ENCODE results near the gene FCHO1.
A peak's percentile ranks its signal among the peaks of the same experiment; 100 is the strongest.

FCHO1 gene, protein sequence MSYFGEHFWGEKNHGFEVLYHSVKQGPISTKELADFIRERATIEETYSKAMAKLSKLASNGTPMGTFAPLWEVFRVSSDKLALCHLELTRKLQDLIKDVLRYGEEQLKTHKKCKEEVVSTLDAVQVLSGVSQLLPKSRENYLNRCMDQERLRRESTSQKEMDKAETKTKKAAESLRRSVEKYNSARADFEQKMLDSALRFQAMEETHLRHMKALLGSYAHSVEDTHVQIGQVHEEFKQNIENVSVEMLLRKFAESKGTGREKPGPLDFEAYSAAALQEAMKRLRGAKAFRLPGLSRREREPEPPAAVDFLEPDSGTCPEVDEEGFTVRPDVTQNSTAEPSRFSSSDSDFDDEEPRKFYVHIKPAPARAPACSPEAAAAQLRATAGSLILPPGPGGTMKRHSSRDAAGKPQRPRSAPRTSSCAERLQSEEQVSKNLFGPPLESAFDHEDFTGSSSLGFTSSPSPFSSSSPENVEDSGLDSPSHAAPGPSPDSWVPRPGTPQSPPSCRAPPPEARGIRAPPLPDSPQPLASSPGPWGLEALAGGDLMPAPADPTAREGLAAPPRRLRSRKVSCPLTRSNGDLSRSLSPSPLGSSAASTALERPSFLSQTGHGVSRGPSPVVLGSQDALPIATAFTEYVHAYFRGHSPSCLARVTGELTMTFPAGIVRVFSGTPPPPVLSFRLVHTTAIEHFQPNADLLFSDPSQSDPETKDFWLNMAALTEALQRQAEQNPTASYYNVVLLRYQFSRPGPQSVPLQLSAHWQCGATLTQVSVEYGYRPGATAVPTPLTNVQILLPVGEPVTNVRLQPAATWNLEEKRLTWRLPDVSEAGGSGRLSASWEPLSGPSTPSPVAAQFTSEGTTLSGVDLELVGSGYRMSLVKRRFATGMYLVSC

DNA sequence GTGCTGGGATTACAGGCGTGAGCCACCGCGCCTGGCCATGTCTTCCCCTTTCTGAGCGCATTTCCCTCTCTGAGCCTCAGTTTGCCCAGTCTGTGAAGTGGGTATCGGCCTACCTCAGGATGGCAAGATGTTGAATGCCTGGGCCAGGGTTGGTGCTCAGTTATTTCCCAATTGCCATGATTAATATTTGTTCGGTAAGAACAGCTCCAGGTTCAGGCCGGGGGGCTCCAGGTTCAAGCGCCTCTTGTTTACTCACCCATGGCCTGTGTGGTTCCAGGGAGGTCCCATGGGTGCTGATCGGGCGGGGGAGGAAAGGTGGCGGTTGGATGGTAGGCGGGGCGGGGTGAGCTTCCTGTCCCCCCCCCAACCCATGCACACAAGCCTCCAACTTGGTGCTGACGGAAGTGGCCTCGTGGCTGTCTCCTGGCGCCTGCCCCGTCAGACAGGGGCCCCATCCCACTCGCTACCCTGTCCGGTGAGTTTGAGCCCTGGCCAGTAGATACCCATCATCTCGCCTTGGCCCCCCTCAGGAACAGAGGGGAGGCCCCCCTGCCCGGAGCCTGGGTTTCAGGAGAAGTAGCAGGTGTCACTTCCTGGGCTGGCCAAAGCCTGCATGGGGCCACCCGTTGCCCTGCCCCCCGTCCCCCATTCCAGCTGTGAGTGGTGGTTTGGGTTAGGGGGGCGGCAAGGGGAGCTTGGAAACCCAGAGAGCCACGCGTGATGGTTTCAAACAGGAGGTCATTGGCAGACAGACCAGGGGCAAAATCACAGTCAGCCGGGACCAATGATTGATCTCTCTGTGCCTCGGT, at the start of gene FCHO1:
Gene FCHO1, plus strand, starts transcription at position 375 of the 809 bp plus-strand sequence. CDS start 3,688 bp downstream, outside the sequence.
- peak; percentile 86 for DNase-seq (ENCODE audit: low spot score)

DNA sequence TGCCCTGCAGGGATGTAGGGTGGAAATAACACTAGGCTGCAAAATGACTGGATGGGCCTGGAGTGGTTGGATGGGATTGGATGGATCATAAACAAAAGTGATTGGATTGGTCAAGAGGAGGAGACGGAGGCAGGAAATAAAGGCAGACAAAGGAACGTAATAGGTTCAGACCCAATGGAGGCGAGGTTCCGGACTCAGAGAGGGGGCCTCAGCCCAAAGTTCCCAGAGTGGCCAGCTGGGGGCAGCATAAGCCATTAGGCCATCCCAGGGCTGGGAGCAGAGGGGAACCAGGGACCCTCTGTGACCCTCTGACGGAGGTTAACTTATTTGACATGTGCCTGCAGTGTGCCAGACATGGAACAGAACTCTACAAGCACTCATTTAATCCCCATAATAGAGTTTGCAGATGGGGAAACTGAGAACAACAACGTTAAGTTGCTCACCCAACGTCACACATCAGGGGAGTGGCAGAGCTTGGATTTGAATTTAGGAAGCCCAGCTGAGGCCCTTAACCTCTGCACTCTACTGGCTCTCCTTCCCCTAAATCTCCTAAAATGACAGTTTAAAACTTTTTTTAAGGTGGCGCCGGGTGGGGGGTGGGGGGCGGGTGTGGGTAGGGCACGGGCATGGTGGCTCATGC, 47.3 kb upstream of the FCHO1 start:
- DNase-seq (ENCODE audit: low spot score) = peak; percentile 71

DNA sequence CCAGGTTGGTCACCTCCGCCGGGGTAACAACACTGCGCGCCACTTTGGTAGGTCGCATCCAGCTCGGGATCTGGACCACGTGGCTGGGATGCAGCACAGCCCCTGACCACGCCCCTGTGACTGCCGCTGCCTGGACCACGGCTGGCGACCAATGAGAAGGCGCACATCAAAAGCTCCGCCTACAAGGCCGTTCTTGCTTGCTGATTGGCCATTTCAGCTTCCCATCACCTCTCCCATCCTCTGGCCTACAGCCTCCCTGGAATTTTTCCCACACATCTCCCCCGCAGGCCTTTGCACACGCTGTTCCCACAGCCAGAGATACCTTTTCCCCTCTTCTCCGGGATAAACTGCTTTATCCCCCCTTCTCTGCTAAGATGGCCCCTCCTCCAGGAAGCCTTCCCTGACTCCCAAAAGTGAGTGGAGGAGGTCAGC, 44.5 kb upstream of the FCHO1 start:
- DNase-seq (ENCODE audit: low spot score) = no peak

DNA sequence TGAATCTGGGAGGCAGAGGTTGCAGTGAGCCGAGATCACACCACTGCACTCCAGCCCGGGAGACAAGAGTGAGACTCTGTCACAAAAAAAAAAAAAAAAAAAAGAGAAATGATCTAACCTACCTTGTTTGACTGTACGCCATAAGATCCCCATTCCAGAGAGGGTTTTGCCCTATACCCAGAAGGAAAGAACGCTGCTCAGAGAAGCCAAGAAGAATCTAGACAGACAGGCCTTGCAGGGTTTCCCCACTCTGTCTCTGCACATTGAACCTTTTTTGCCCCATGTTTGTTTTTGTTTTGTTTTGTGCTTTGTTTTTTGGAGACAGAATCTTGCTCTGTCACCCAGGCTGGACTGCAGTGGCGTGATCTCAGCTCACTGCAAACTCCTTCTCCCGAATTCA, 39.4 kb upstream of the FCHO1 start:
- DNase-seq (ENCODE audit: low spot score) = no peak

DNA sequence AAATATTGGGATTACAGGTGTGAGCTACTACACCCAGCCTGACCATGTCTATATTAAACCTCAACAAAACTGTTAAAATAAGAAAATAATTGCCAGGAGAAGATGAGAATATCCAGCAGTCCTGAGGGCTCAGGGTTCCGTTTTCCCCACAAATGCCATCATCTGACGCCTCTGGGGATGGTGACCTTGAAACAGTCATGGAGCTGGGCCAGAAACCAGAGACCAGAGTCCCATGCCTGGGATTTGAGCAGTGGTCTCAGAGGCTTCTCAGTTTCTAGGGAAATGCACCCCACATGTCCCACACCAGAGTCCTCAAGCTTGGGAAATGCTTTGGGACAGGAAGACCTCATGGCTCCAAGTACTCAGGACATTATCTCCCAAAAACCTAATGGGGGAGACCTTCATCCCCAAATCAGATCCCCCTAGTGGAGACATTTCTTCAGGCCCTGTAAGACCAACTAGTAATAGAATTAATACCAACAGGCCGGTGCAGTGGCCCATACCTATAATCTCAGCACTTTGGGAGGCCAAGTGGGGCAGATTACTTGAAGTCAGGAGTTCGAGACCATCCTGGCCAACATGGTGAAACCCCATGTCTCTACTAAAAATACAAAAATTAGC, 34.9 kb upstream of the FCHO1 start:
- no peak for DNase-seq (ENCODE audit: low spot score)

DNA sequence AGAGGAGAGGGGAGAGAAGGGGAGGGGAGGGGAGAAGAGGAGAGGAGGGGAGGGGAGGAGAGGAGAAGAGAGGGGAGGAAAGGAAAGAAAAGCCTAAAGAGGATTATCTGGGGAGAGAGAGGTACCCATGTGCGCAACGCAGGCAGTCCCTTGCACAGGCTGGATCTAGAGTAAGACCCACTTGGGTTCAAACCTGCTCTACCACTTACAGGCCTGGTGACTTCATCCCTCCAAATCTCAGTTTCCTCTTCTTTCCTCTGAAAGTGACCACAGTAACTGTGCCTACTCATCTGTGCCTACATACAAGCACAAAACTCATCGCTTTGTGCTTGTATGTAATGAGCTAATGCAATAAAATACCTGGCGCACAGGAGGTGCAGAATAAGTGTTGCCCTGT, 32.7 kb upstream of the FCHO1 start:
- no peak for DNase-seq (ENCODE audit: low spot score)

DNA sequence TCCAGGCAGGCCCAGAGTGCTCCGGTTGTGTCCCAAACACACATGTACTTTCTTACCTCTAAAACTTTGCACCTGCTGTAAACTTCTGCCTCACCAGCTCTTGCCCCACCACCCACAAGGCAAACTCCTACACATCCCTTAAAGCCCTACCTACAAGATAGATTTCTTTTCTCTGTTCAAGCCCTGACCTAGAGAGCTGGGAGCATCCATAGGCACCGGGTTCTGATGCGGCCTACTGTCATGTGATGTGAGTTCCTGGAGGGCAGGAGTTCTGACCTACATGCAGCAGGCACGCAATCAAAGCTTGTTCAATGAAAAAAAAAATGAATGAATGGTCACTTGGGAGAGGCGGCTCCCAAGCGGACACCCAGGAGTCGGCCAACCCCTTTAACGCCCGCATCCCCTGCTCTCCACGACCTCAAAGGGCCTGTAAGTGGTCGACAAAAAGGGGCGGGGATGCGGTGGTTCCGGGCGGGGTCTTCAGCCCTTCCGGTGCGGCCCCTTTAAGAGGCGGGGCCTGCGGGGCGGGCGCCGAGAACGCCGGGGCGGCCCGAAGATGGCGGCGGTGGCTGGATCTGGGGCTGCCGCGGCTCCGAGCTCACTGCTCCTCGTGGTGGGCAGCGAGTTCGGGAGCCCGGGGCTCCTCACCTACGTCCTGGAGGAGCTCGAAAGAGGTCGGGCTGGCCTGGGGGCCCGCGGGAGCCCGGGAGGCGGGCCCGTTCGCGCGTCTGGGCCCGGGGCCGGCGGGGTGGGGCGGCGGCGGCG, 32.1 kb upstream of the FCHO1 start, which contains the start of gene MAP1S:
Gene MAP1S, plus strand, starts transcription at position 534 of the 765 bp plus-strand sequence. Its CDS starts 23 bp downstream, at position 557.
- peak; percentile 57 for DNase-seq (ENCODE audit: low spot score)

DNA sequence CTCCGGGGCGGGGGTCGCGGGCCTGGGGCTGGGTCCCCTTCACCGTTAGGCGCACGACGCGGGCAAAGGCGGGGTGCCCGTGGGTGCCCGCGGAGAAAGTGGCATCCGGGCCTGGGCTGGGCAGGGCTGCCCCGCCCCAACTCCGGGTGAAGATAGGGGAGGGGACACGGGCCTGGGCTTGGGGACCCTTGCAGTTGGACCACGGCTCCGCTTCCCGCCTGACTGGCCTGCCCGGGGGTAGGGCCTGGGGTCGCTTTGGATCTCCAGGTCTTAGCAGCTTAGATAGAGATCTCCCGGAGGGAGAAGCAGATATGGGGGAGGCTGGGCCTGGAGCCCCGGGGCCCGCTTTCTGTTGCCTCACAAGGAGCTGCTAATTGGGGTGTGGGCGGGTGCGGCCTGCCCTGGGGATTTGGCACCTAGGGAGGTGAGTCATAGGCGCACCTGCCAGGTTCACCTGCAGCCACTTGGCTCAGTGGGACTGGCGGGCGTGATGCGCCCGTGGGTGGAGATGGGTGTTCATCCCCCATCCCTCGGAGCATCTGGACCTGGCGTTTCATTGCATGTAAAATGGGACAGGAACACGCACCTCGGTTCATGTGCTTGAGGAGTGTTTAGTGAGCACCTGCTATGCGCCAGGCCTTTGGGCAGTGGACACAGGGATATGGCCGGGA, 31.4 kb upstream of the FCHO1 start:
- peak; percentile 42 for DNase-seq (ENCODE audit: low spot score)

DNA sequence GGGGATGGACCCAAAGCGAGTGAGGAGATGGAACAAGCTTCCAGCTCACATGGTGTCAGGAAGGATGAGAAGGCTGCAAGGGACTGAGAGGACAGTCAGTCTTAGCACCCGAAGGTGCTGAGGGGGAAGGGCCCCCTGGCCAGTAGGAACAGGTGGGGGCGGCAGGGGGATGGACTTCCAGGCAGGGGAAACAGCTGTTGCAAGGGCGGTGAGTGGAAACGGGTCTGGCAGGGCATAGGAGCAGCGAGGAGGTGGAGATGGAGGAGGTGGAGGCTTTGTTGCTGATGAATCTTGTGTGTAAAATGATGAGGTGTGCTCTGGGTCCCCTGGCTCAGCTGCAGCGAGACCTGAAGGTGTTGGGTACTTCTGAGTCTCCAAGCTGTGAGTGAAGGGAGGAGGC, 30.8 kb upstream of the FCHO1 start:
- DNase-seq (ENCODE audit: low spot score) = no peak

DNA sequence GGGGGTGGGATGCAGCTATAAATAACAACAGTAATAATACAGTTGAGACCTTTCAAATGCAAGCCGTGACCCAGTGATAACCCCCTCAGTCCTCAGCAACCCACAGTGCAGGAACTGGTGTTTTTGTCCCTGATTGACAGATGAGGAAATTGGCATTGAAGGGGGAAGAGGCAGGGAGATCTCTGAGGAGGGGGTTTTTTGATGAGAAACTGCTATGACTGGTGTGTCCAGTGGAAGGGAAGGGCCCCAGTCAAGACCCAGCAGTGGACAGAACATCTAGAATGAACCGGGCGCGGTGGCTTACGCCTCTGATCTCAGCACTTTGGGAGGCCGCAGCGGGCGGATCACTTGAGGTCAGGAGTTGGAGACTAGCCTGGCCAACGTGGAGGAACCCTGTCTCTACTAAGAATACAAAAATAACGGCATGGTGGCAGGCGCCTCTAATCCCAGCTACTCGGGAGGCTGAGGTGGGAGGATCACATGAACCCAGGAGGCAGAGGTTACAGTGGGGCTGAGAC, 30.1 kb upstream of the FCHO1 start:
- no peak for DNase-seq (ENCODE audit: low spot score)

DNA sequence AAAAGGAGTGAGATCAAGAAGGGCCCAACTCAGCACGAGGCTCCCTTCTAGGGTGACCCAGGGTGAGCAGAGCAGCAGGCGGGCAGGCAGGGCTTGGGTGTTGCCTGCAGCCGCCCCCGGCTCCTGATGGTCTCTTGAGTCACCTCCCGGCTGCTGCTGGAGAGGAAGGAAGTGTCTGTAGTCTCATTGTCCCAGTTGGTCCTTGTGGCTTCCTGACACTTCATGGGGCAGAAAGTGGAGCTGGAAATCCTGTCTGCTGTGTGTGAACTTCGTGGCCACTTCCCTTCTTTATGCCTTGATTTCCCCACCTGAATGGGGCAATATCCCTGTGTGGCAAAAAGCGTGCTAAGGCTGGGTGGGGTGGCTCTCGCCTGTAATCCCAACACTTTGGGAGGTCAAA, 29.5 kb upstream of the FCHO1 start:
- no peak for DNase-seq (ENCODE audit: low spot score)

DNA sequence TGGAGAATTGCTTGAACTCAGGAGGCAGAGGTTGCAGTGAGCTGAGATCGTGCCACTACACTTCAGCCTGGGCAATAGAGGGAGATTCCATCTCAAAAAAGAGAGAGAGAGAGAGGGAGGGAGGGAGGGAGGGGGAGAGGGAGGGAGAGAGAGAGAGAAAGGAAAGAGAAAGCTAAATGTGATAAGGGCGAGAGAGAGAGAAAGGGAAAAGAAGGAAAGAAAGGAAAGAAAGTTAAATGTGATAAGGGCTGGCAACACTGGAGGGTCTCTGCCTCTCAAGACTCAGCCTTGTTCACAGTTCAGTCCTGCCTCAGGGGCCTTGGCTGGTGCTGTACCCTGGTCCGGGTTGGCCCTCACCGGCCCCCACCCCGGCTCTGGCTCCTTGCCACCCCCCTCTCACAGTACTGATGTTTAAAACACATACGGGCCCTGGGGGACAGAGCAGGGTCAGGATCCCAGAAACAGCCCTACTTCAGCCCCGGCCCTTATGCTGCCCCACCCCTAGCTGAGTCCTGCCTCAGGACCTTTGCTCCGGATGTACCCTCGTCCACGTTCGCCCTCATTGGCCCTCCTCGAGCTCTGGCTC, 28.5 kb upstream of the FCHO1 start:
- DNase-seq (ENCODE audit: low spot score) = no peak

DNA sequence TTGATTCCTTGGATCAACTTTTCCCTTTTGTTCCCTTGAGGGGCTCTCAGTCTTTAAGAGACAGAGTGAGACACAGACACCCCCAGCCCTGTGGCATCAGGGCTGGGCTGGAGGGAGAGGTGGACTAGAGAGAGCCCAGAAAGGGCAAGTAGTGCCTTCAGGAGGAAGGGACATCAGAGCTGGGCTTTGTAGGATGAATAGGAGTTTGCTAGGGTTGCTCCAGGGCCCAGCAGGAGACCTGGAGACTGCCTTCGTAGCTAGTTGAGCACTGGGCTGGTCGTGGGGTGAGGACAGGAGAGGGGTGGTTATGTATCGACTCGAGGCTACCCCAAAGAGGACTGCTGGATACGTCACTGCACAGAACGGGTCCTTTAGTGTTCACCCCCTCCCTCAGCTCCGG, 26.6 kb upstream of the FCHO1 start:
- no peak for DNase-seq (ENCODE audit: low spot score)

DNA sequence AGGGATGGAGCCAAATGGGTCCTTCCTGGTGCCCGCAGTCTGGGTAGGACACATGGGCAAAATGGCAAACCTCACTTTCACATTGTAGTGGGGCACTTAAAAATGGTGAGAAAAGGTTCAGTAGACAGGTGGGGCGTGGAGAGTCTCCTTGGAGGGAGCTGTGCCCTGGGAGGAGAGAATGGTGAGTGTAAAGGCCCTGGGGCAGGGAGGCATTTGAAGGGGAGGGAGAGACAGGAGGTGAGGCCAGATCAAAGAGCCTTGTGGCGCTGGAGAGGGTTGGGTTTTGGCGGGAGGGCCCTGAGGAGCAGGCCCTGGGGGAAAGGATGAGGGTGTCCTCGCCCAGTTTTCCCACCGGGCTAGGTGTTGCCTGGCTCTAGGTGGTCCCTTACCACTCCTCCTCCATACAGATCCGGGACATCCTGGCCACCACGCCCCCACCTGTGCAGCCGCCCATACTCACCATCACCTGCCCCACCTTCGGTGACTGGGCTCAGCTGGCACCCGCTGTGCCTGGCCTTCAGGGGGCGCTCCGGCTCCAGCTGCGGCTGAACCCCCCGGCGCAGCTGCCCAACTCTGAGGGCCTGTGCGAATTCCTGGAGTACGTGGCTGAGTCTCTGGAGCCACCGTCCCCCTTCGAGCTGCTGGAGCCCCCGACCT, 25.7 kb upstream of the FCHO1 start:
- DNase-seq (ENCODE audit: low spot score) = no peak

DNA sequence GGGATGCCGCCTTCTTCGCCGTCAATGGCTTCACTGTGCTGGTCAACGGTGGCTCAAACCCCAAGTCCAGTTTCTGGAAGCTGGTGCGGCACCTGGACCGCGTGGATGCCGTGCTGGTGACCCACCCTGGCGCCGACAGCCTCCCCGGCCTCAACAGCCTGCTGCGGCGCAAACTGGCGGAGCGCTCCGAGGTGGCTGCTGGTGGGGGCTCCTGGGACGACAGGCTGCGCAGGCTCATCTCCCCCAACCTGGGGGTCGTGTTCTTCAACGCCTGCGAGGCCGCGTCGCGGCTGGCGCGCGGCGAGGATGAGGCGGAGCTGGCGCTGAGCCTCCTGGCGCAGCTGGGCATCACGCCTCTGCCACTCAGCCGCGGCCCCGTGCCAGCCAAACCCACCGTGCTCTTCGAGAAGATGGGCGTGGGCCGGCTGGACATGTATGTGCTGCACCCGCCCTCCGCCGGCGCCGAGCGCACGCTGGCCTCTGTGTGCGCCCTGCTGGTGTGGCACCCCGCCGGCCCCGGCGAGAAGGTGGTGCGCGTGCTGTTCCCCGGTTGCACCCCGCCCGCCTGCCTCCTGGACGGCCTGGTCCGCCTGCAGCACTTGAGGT, 25.0 kb upstream of the FCHO1 start:
- DNase-seq (ENCODE audit: low spot score) = no peak

DNA sequence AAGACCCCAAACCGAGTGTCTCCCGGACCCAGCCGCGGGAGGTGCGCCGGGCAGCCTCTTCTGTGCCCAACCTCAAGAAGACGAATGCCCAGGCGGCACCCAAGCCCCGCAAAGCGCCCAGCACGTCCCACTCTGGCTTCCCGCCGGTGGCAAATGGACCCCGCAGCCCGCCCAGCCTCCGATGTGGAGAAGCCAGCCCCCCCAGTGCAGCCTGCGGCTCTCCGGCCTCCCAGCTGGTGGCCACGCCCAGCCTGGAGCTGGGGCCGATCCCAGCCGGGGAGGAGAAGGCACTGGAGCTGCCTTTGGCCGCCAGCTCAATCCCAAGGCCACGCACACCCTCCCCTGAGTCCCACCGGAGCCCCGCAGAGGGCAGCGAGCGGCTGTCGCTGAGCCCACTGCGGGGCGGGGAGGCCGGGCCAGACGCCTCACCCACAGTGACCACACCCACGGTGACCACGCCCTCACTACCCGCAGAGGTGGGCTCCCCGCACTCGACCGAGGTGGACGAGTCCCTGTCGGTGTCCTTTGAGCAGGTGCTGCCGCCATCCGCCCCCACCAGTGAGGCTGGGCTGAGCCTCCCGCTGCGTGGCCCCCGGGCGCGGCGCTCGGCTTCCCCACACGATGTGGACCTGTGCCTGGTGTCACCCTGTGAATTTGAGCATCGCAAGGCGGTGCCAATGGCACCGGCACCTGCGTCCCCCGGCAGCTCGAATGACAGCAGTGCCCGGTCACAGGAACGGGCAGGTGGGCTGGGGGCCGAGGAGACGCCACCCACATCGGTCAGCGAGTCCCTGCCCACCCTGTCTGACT, 24.1 kb upstream of the FCHO1 start:
- no peak for DNase-seq (ENCODE audit: low spot score)

DNA sequence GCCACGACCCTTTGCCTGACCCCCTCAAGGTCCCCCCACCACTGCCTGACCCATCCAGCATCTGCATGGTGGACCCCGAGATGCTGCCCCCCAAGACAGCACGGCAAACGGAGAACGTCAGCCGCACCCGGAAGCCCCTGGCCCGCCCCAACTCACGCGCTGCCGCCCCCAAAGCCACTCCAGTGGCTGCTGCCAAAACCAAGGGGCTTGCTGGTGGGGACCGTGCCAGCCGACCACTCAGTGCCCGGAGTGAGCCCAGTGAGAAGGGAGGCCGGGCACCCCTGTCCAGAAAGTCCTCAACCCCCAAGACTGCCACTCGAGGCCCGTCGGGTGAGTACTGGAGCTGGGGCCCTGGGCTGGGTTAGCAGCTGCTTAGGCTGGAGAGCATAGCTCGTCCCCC, 23.4 kb upstream of the FCHO1 start:
- no peak for DNase-seq (ENCODE audit: low spot score)

All from CD4-positive, alpha-beta T cell treated with Interleukin-15 for 4 hours (primary cell).